NCI-H1105 treated with DMSO at 0.1 percent for 48 hours (cell line): Measurements from ENCODE around the gene LRRC34.

ENCODE experiments used
- DNase-seq: peaks from one replicate; lab custom pipeline; 2025; lab: John Stamatoyannopoulos, UW

The LRRC34 gene

DNA sequence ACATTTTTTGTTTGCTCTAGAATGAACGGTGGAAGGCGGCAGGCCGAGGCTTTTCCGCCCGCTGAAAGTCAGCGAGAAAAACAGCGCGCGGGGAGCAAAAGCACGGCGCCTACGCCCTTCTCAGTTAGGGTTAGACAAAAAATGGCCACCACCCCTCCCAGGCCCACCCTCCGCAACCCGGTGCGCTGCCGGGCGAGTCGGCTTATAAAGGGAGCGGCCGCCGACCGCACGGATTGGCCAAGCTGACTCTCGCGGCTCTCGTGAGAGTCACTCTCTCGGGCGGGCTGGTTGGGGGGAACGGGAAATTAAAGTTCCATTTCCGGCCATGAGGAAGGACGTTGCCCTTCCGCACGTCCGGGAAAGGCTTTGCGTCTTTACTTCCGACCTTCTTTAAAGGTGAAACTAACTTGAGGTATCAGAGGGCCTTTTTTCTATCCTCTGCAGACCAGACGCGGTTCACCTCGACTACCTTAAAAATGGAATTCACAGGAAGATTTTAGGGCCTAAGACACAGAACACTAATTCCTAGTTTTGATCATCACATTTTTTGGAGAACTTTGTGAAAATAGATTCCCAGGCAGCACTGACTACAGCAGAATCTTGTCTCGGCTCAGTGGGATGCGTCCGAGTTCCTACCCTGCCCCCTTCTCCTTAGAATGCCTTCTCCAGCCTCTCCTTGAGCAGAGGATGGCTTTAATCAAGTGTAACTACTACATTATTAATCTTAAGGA, 47.7 kb downstream of the LRRC34 start, which contains the start of gene TERC:
TERC (minus strand) TSS at position 179 of the 731 bp plus-strand sequence.
- DNase-seq = peak; percentile 96

- peak; percentile 76 for DNase-seq
Observed at GRCh38 chr3:169764312-169764881, 48.3 kb downstream of the LRRC34 start.

DNA sequence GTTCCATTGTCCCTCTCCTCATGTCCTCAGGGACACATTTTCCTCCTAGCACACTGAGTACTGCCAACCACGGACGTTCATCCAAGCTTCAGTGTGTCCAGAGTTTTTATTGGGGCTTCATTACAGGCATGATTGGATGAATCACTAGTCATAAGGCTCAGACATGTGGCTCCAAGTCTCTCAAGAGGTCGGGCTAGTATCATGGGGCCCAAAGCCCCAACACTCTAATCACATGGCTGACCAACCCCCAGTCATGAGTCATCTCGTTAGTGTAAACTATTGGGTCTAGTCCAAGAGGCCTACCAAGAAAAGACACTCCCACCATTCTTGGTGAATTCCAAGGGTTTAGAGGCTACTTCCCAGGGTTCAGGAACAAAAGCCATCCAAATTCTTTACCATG, 52.2 kb downstream of the LRRC34 start:
- no peak for DNase-seq

DNA sequence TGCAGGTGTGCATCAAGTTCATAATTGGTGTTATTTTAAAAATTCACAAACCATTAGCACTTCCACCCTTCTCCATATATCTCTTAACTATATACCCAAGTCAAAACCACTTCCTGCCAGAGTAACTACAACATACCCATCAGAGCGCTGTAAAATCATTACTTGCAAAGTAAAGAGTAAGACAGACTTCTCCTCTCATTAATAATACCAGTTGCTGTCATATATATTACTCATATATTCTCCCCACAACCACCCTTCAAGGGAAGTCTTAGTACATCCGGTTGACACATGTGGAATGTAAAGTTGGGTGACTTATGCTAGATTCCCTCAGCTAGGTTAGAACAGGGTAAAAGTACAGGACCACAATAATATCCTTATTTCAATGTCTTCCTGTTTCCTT, 53.4 kb downstream of the LRRC34 start:
- DNase-seq = no peak

GRCh38 chr3:169758359-169758994, 54.2 kb downstream of the LRRC34 start:
- no peak for DNase-seq

DNA sequence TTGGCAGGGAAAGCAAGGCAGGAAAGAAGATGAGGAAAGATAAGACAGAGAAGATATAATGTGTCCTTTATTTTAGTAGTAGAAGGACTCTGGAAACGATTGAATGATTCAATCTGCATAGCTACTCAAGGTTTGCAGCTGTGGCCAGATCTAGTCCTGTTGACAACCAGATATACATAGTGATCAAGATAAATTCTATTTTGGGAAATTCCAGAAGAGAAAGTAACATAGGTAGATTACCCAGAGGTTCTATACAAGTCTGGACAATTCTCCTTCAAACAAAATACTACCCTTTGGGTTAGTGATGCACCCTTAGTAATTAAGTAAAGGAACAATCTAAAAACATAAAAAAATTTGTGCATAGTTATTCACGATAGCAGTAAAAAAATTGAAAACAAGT, 57.2 kb downstream of the LRRC34 start:
- DNase-seq = no peak

DNA sequence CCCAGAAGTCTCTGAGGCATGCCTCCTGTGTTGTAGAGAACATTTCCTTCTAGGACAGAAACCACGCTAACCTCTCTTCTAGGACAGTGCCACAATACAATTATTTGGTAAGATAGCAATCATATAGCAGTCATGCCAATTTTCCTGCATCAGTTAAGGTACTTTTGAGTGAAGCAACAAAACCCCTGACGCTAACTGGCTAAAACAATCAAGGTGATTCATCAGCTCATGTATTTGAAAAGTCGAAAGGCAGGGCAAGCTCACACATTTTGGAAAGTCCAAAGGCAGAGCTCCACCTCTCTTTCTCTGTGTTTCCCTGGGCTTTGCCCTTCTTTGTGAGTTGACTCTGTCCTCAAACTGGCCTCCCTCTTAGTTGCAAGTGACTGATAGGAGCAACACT, 58.0 kb downstream of the LRRC34 start:
- no peak for DNase-seq

DNA sequence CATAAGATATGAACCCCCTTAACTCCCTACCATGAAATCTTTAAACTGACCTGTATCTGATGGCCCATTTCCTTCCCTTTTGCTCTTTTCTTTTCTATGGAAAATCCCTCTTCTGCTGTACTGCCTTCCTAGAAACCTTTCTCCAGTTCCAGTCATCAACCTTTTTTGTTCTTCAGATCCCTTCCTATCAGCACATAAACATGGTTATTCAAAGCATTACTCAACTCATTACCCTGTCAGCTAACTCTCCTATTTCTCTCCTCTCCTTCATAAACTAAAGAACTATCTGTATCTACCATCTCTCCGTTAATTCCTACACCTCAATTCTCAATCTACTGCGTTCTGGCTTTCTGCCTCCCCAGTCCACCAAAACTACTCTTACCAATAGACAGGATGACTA, 60.8 kb downstream of the LRRC34 start:
- DNase-seq = no peak

DNA sequence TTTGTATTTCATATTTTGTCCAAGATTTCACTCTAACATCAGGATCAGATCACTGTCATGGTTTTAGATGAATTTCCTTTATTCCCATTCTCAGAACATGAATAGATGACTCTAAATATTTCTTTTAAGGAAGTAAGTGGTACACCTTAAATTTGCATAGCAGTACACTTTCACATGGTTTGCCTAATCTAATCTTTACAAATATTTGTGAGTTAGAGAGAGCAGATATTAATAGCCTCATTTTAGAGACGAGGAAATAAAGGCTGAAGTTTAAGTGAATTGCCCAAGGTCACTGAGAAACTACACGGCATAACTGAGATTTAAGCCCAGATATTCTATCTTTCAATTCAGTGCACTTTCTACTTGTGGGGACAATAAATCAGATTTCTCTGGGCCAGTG, 62.0 kb downstream of the LRRC34 start:
- DNase-seq = no peak

DNA sequence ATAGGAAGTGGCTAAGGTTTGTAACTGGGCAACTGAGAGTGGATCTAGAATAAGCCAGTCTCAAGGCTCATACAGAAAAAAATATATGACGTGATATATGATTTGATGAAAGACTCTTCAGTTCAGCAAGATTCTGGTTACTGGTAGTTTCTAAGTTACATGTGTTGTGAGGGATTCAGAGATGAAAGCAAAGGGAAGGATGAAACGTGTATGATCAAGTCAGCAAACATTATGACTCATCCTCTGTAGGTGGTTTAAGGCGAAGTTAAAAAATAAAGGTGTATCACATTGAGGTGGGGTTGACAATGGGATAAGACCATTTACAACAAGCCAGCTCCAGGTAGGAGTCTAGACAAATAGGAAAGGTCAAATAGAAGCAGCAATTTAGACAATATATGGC, 64.0 kb downstream of the LRRC34 start:
- no peak for DNase-seq

GRCh38 chr3:169746924-169747323, 65.8 kb downstream of the LRRC34 start:
- DNase-seq = no peak

DNA sequence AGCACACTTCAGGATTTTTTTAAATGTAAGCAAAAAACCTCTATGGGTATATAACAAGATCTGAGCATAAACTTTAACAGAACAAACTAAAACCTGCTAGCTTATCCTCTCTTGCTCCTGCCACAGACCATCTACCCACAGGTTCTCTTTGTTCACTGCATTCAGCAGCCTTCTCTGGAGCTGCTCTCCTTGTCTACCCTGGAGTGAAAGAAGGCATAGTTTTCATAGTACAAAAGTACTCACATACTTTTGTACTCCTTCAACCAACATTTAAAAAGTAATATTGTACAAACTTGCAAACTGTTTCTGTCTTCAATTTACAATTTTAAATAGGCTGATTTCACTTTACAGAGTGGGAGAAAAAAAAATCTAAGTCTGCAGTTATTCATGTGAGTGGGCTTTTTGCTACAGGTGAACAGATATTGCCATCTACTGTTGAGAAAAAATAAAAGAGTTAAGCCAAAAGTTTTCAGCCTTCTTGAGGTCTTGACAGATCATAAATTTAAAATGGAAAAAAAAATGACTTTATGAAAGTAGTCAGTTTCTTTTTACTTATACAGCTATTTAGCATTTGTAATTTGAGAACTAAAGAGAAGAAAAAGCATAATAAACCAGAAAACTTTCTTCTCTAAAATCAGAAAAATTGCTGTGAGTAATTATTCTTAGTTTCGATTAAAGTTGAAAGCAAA, 68.2 kb downstream of the LRRC34 start:
- peak; percentile 62 for DNase-seq
